HG02763 (cell line): ENCODE results near the gene PTPRR.
"Not testable (repeated sequence)": the region's sequence is repeated elsewhere in the genome, so short reads cannot be mapped to it uniquely, and the experiment has no call there.

ENCODE experiments used
- ATAC-seq: cut with Tn5 transposase; IDR thresholded peaks from one replicate; pipeline ENCODE4 v1.9.1; 2021; ENCODE audit warnings: mild to moderate bottlenecking, moderate library complexity; ENCODE audit not compliant: unreplicated experiment

Gene PTPRR

GRCh38 chr12:70749931-70750330 lies 170.6 kb downstream of the PTPRR start:
- no peak for ATAC-seq

GRCh38 chr12:70748809-70749208 lies 171.7 kb downstream of the PTPRR start:
- ATAC-seq = no peak

GRCh38 chr12:70747445-70748260 lies 172.9 kb downstream of the PTPRR start:
- no peak for ATAC-seq

GRCh38 chr12:70745048-70745447 lies 175.5 kb downstream of the PTPRR start:
- no peak for ATAC-seq

- no peak for ATAC-seq
These were observed 176.4 kb downstream of the PTPRR start for GRCh38 chr12:70744178-70744577.

GRCh38 chr12:70741256-70741655 lies 179.3 kb downstream of the PTPRR start:
- no peak for ATAC-seq

GRCh38 chr12:70739756-70740155 lies 180.8 kb downstream of the PTPRR start:
- no peak for ATAC-seq

GRCh38 chr12:70736351-70737133 lies 184.0 kb downstream of the PTPRR start:
- no peak for ATAC-seq

GRCh38 chr12:70735197-70735596 lies 185.3 kb downstream of the PTPRR start:
- ATAC-seq = not testable (repeated sequence)

GRCh38 chr12:70733385-70733784 lies 187.2 kb downstream of the PTPRR start:
- peak; percentile 80 for ATAC-seq

- ATAC-seq = no peak
These were observed 188.3 kb downstream of the PTPRR start for GRCh38 chr12:70732287-70732686.

GRCh38 chr12:70730675-70731180 lies 189.8 kb downstream of the PTPRR start:
- ATAC-seq = no peak

GRCh38 chr12:70724444-70724843 lies 196.1 kb downstream of the PTPRR start:
- no peak for ATAC-seq

GRCh38 chr12:70722584-70723343 lies 197.8 kb downstream of the PTPRR start:
- no peak for ATAC-seq

- no peak for ATAC-seq
These were observed 198.7 kb downstream of the PTPRR start for GRCh38 chr12:70721656-70722357.

- ATAC-seq = no peak
These were observed 199.3 kb downstream of the PTPRR start for GRCh38 chr12:70721216-70721615.

GRCh38 chr12:70719672-70720420 lies 200.7 kb downstream of the PTPRR start:
- ATAC-seq = no peak

- ATAC-seq = no peak
These were observed 201.5 kb downstream of the PTPRR start for GRCh38 chr12:70719071-70719470.

GRCh38 chr12:70711831-70712230 lies 208.7 kb downstream of the PTPRR start:
- no peak for ATAC-seq

GRCh38 chr12:70709022-70709421 lies 211.5 kb downstream of the PTPRR start:
- ATAC-seq = no peak
